AG10803 (cell line): Measurements from ENCODE around the gene EPS8L2.
A peak's percentile ranks its signal among the peaks of the same experiment; 100 is the strongest.
"Not testable (repeated sequence)": the region's sequence is repeated elsewhere in the genome, so short reads cannot be mapped to it uniquely, and the experiment has no call there.

ENCODE experiments used
- DNase-seq: peaks from one replicate; pipeline ENCODE4 v3.0.0; 2010; ENCODE audit warnings: low read depth
- H3K4me3 ChIP-seq: 2 replicates; pipeline ENCODE4 v1.5.1; 2011; ENCODE audit warnings: mild to moderate bottlenecking, low read length, control low read depth
- CTCF ChIP-seq: conservative IDR thresholded peaks from 2 replicates; pipeline ENCODE4 v1.5.1; 2011; ENCODE audit warnings: mild to moderate bottlenecking, low read length, control low read depth, inconsistent platforms

EPS8L2 gene

GRCh38 chr11:727281-727701 lies 21.3 kb downstream of the EPS8L2 start:
- H3K4me3 ChIP-seq = no peak overlapping the region
- TF ChIP-seq CTCF = no peak

GRCh38 chr11:727859-728748 lies 22.1 kb downstream of the EPS8L2 start:
- peak; percentile 92 for DNase-seq
- no peak overlapping the region for H3K4me3 ChIP-seq

More at GRCh38 chr11:727281-727701, 21.3 kb downstream of the EPS8L2 start:
- no peak for DNase-seq

GRCh38 chr11:728901-729491 lies 23.0 kb downstream of the EPS8L2 start:
- H3K4me3 ChIP-seq = no peak overlapping the region
- DNase-seq = no peak
- TF ChIP-seq CTCF = no peak

More at GRCh38 chr11:727859-728748, 22.1 kb downstream of the EPS8L2 start:
- TF ChIP-seq CTCF = peak; percentile 92

- no peak overlapping the region for H3K4me3 ChIP-seq
- TF ChIP-seq CTCF = no peak
- DNase-seq = no peak
Measured at GRCh38 chr11:729492-730074, 23.6 kb downstream of the EPS8L2 start.

GRCh38 chr11:733072-733471 lies 27.0 kb downstream of the EPS8L2 start:
- DNase-seq = no peak
- TF ChIP-seq CTCF = no peak

GRCh38 chr11:734541-734940 lies 28.5 kb downstream of the EPS8L2 start:
- DNase-seq, H3K4me3 ChIP-seq: not testable (repeated sequence)

More at GRCh38 chr11:733072-733471, 27.0 kb downstream of the EPS8L2 start:
- no peak overlapping the region for H3K4me3 ChIP-seq

- DNase-seq = no peak
- no peak overlapping the region for H3K4me3 ChIP-seq
- no peak for TF ChIP-seq CTCF
Measured at GRCh38 chr11:737366-737765, 31.3 kb downstream of the EPS8L2 start.

GRCh38 chr11:737899-738298 lies 31.9 kb downstream of the EPS8L2 start:
- not testable (repeated sequence) for H3K4me3 ChIP-seq, DNase-seq
